HEK293T (cell line): ENCODE data around the gene LIN7A.

Experiments
- CTCF ChIA-PET: fragments of 350-600 bp; formaldehyde crosslinking; extraction: SDS; loops from one replicate; lab custom pipeline; 2021; ENCODE audit warnings: antibody characterized with exemption, inconsistent platforms; lab: Yijun Ruan, JAX
- POLR2A ChIA-PET: fragments of 350-600 bp; formaldehyde crosslinking; extraction: SDS; loops from one replicate; lab custom pipeline; 2020; ENCODE audit warnings: antibody characterized with exemption, inconsistent platforms; lab: Yijun Ruan, JAX
- DNase-seq: peaks from one replicate; pipeline ENCODE4 v3.0.0; 2012; ENCODE audit warnings: mixed read lengths; ENCODE audit errors: extremely low spot score
- ARNT ChIP-seq: fragments of 450-650 bp; IDR thresholded peaks from 2 replicates; pipeline ENCODE4 v1.6.1; 2017; ENCODE audit warnings: mild to moderate bottlenecking
- BHLHE40 ChIP-seq: fragments of 450-650 bp; IDR thresholded peaks from 2 replicates; pipeline ENCODE4 v1.6.1; 2016; ENCODE audit warnings: mild to moderate bottlenecking, moderate library complexity, borderline replicate concordance
- CTBP1 ChIP-seq: fragments of 450-650 bp; IDR thresholded peaks from 2 replicates; pipeline ENCODE4 v1.6.1; 2016; ENCODE audit warnings: borderline replicate concordance
- ELF4 ChIP-seq: fragments of 450-650 bp; IDR thresholded peaks from 2 replicates; pipeline ENCODE4 v1.6.1; 2017; ENCODE audit warnings: antibody characterized with exemption
- FOXA1 ChIP-seq: fragments of 450-650 bp; IDR thresholded peaks from 2 replicates; pipeline ENCODE4 v1.6.1; 2016; ENCODE audit warnings: mild to moderate bottlenecking
- FOXK2 ChIP-seq: fragments of 450-650 bp; IDR thresholded peaks from 2 replicates; pipeline ENCODE4 v1.6.1; 2016; ENCODE audit warnings: mild to moderate bottlenecking
- FOXM1 ChIP-seq: fragments of 450-650 bp; IDR thresholded peaks from 2 replicates; pipeline ENCODE4 v1.6.1; 2017; ENCODE audit warnings: mild to moderate bottlenecking, borderline replicate concordance
- HDGF ChIP-seq: fragments of 450-650 bp; IDR thresholded peaks from 2 replicates; pipeline ENCODE4 v1.6.1; 2017; ENCODE audit warnings: antibody characterized with exemption, borderline replicate concordance
- L3MBTL2 ChIP-seq: fragments of 450-650 bp; conservative IDR thresholded peaks from 2 replicates; pipeline ENCODE4 v1.6.1; 2016; ENCODE audit warnings: mild to moderate bottlenecking
- LEF1 ChIP-seq: fragments of 450-650 bp; IDR thresholded peaks from 2 replicates; pipeline ENCODE4 v1.6.1; 2017; ENCODE audit warnings: mild to moderate bottlenecking, borderline replicate concordance
- NFRKB ChIP-seq: fragments of 450-650 bp; IDR thresholded peaks from 2 replicates; pipeline ENCODE4 v1.6.1; 2016; ENCODE audit warnings: mild to moderate bottlenecking, moderate library complexity
- PKNOX1 ChIP-seq: fragments of 450-650 bp; IDR thresholded peaks from 2 replicates; pipeline ENCODE4 v1.6.1; 2016
- SP1 ChIP-seq: fragments of 450-650 bp; IDR thresholded peaks from 2 replicates; pipeline ENCODE4 v1.6.1; 2017
- SUZ12 ChIP-seq: fragments of 450-650 bp; IDR thresholded peaks from 2 replicates; pipeline ENCODE4 v1.6.1; 2016; ENCODE audit warnings: mild to moderate bottlenecking
- TARDBP ChIP-seq: fragments of 450-650 bp; IDR thresholded peaks from 2 replicates; pipeline ENCODE4 v1.6.1; 2016
- ZNF384 ChIP-seq: fragments of 450-650 bp; IDR thresholded peaks from 2 replicates; pipeline ENCODE4 v1.6.1; 2016

Gene LIN7A

GRCh38 chr12:80909370-80909769, 28.4 kb downstream of the LIN7A start:
- CTCF ChIA-PET = no interaction called here

DNA sequence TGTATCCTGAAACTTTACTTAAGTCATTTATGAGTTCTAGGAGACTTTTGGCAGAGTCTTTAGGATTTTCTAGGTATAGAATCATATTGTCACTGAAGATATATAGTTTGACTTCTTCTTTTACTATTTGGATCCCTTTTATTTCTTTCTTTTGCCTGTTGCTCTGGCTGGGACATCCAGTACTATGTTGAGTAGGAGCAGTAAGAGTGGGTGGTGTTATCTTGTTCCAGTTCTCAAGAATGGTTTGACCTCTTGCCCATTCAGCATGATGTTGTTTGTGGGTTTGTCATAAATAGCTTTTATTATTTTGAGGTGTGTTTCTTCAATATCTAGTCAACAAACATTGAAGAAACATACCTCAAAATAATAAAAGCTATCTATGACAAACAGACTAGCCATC, 35.0 kb downstream of the LIN7A start:
- CTCF ChIA-PET = no interaction called here

More at GRCh38 chr12:80909370-80909769, 28.4 kb downstream of the LIN7A start:
- POLR2A ChIA-PET = no interaction called here
- TF ChIP-seq ZNF384 (no peak), FOXK2 (no peak), FOXA1 (no peak), L3MBTL2 (no peak), ARNT (no peak), SP1 (no peak), SUZ12 (no peak), FOXM1 (no peak), CTBP1 (no peak), HDGF (no peak), BHLHE40 (no peak), ELF4 (no peak), TARDBP (no peak), LEF1 (no peak), NFRKB (no peak), PKNOX1 (no peak)
- no peak for DNase-seq

DNA sequence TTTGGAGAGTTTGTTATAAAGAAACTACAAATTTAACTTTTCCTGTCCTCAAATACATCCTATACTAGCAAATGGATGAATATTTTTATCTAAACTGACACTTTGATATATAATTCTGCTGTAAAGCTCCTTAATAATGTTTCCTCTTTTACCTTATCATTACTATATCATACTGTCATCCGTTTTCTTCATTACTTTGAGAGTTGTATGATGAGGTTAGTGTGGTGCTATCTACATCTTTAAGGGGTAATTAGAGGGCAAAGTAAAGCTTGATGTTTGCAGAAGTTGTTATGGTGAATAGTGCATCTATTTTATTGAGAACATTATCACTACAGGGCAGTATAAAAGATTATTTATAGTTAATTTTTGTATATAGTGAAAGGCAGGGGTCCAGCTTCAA, 36.1 kb downstream of the LIN7A start:
- POLR2A ChIA-PET = no interaction called here
- CTCF ChIA-PET = no interaction called here
- TF ChIP-seq NFRKB = no peak
- no peak for TF ChIP-seq ZNF384
- no peak for TF ChIP-seq PKNOX1
- no peak for TF ChIP-seq HDGF
- TF ChIP-seq SP1 = no peak
- TF ChIP-seq ELF4 = no peak
- TF ChIP-seq L3MBTL2 = no peak
- no peak for TF ChIP-seq TARDBP
- TF ChIP-seq ARNT = no peak
- TF ChIP-seq FOXA1 = no peak
- TF ChIP-seq CTBP1 = no peak
- TF ChIP-seq FOXM1 = no peak
- TF ChIP-seq FOXK2 = no peak
- no peak for TF ChIP-seq LEF1
- no peak for TF ChIP-seq BHLHE40
- TF ChIP-seq SUZ12 = no peak
- DNase-seq = no peak

More for the DNA sequence above, 35.0 kb downstream of the LIN7A start:
- no peak for TF ChIP-seq PKNOX1
- no peak for TF ChIP-seq NFRKB
- DNase-seq = no peak
- POLR2A ChIA-PET = no interaction called here

DNA sequence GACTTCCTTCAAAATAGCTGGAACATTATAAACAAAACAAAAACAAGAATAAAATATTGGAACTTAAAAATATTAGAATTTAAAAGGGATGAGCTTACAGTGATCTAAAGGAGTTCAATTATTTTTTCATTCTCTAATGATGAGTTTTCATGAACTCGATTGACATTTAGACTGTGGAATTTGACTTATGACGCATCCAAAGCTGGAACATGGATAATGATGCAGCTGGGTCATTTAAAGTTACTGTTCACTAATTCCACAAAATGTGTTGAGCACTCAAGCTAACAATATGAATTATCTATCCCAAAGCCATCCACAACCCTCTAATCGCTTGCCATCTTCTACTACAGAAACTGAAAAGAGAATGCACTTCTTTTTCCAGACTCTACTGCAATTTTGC, 42.5 kb downstream of the LIN7A start:
- DNase-seq = no peak
- TF ChIP-seq FOXM1 = no peak
- TF ChIP-seq ZNF384 = no peak
- no peak for TF ChIP-seq PKNOX1
- no peak for TF ChIP-seq FOXK2
- no peak for TF ChIP-seq LEF1
- no peak for TF ChIP-seq ELF4
- no peak for TF ChIP-seq FOXA1
- TF ChIP-seq NFRKB = no peak
- ChIA-PET CTCF (no interaction called here), POLR2A (no interaction called here)

DNA sequence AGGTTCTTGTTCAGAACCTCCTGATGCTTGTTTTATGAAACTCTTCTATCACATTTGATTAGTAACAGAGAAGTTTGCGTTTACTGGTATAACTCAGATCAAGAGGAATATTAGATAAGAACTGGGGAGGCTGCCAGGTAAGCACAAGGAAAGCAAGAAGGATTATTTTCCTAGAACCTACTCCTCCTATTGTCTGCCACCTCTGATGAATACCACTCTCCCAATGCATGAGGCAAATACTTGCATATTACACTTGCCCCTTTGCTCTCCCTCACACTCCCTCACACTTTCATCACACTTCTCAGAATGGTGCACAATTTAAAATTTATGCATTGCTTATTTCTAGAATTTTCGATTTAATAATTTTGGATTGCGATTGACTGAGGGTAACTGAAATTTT, 43.6 kb downstream of the LIN7A start:
- CTCF ChIA-PET = no interaction called here
- POLR2A ChIA-PET = interaction anchor here (0.6 kb wide), 1 partner anchor 1649 kb away, joined by 4 read pairs; no protein-coding TSS in a partner anchor

More for the DNA sequence above, 43.6 kb downstream of the LIN7A start:
- no peak for TF ChIP-seq HDGF
- no peak for TF ChIP-seq CTBP1
- no peak for TF ChIP-seq ARNT
- TF ChIP-seq SP1 = no peak
- TF ChIP-seq L3MBTL2 = no peak
- no peak for TF ChIP-seq PKNOX1
- TF ChIP-seq LEF1 = no peak
- no peak for TF ChIP-seq TARDBP
- no peak for TF ChIP-seq ELF4
- no peak for TF ChIP-seq FOXM1
- TF ChIP-seq FOXA1 = no peak
- no peak for TF ChIP-seq ZNF384
- no peak for TF ChIP-seq BHLHE40
- no peak for TF ChIP-seq SUZ12
- no peak for TF ChIP-seq FOXK2
- no peak for TF ChIP-seq NFRKB
- DNase-seq = no peak
